NT2/D1 (cell line): Measurements from ENCODE around the gene TTYH2.

Experiments used
- SUZ12 ChIP-seq: IDR thresholded peaks from 2 replicates; pipeline ENCODE4 v1.6.1; 2011; ENCODE audit not compliant: insufficient read length, insufficient read depth; ENCODE audit errors: extremely low read depth
- YY1 ChIP-seq: IDR thresholded peaks from 2 replicates; pipeline ENCODE4 v1.6.1; 2011; ENCODE audit not compliant: insufficient read length, insufficient read depth
- ZNF274 ChIP-seq: IDR thresholded peaks from 2 replicates; pipeline ENCODE4 v1.6.1; 2011; ENCODE audit warnings: mild to moderate bottlenecking, low read depth, low read length

- TF ChIP-seq ZNF274 (no peak), YY1 (no peak), SUZ12 (no peak)
Observed at GRCh38 chr17:74296548-74296936, 83.2 kb downstream of the TTYH2 start.
